ENCODE results near the gene PCK2.
A peak's percentile ranks its signal among the peaks of the same experiment; 100 is the strongest.

- TF ChIP-seq YY1 (IDR thresholded peaks at IDR 0.05; ENCODE audit: low read depth, low read length) (no peak), CTCF (IDR thresholded peaks at IDR 0.05; ENCODE audit: control extremely low read depth in 1 of 3, insufficient read depth in 1 of 3, low read depth in 1 of 3, low read length in 3 of 3) (no peak), JUN (IDR thresholded peaks at IDR 0.05; ENCODE audit: low read depth, low read length) (no peak), MAX (IDR thresholded peaks at IDR 0.05) (no peak), USF2 (IDR thresholded peaks at IDR 0.05; ENCODE audit: low read length) (no peak), RAD21 (IDR thresholded peaks at IDR 0.05 in 1 of 2, conservative IDR thresholded peaks at IDR 0.05 in 1 of 2; ENCODE audit: low read depth in 2 of 2, low read length in 2 of 2) (no peak), POLR2A (IDR thresholded peaks at IDR 0.05; ENCODE audit: control extremely low read depth in 1 of 2, low read depth in 2 of 2, low read length in 2 of 2) (peak in 1 of 2 experiments; percentile 55; a peak in 1 of 3 replicates), TAF1 (IDR thresholded peaks at IDR 0.05; ENCODE audit: low read depth, low read length) (0 out of 2 replicates have a peak, but pooled peaks have one; percentile 8), GTF2F1 (IDR thresholded peaks at IDR 0.05; ENCODE audit: borderline replicate concordance, low read depth, low read length) (no peak)
Measured at GRCh38 chr14:24146978-24147760, 53.1 kb downstream of the PCK2 start, which contains the start of gene RNF31.

All from H1 (cell line).